COR-L47 (cell line): ENCODE results near the gene SDC1.
"Not testable (repeated sequence)": the region's sequence is repeated elsewhere in the genome, so short reads cannot be mapped to it uniquely, and the experiment has no call there.

Source experiments
- DNase-seq: peaks from one replicate; lab custom pipeline; 2025; lab: John Stamatoyannopoulos, UW

SDC1 gene

GRCh38 chr2:20224716-20225293, at the start of gene SDC1:
Gene SDC1 (minus strand): TSS chr2:20225130. CDS start chr2:20224867, 263 bp downstream.
- peak; percentile 48 for DNase-seq

- DNase-seq, result no peak
Observed at GRCh38 chr2:20273042-20273441, 48.1 kb upstream of the SDC1 start.

GRCh38 chr2:20268317-20268716, 43.4 kb upstream of the SDC1 start:
- DNase-seq, result not testable (repeated sequence)

GRCh38 chr2:20267529-20267928, 42.6 kb upstream of the SDC1 start:
- no peak for DNase-seq

GRCh38 chr2:20264629-20265028, 39.7 kb upstream of the SDC1 start:
- DNase-seq, result no peak

- no peak for DNase-seq
Observed at GRCh38 chr2:20257411-20257810, 32.5 kb upstream of the SDC1 start.

GRCh38 chr2:20254731-20255130, 29.8 kb upstream of the SDC1 start:
- no peak for DNase-seq

- DNase-seq, result no peak
Observed at GRCh38 chr2:20250436-20250835, 25.5 kb upstream of the SDC1 start.

- no peak for DNase-seq
Observed at GRCh38 chr2:20249170-20249569, 24.2 kb upstream of the SDC1 start.

- DNase-seq, result no peak
Observed at GRCh38 chr2:20247084-20247483, 22.2 kb upstream of the SDC1 start.

GRCh38 chr2:20243637-20244036, 18.7 kb upstream of the SDC1 start:
- DNase-seq, result not testable (repeated sequence)

GRCh38 chr2:20242727-20243377, 17.9 kb upstream of the SDC1 start:
- DNase-seq, result peak; percentile 16

- no peak for DNase-seq
Observed at GRCh38 chr2:20241973-20242726, 17.2 kb upstream of the SDC1 start.

GRCh38 chr2:20240291-20240690, 15.4 kb upstream of the SDC1 start:
- DNase-seq, result not testable (repeated sequence)

GRCh38 chr2:20236496-20236895, 11.6 kb upstream of the SDC1 start:
- DNase-seq, result no peak

GRCh38 chr2:20235655-20236305, 10.8 kb upstream of the SDC1 start:
- no peak for DNase-seq

GRCh38 chr2:20234597-20234996, 9.7 kb upstream of the SDC1 start:
- DNase-seq, result not testable (repeated sequence)

GRCh38 chr2:20232837-20233207, 7.9 kb upstream of the SDC1 start:
- DNase-seq, result no peak

GRCh38 chr2:20231598-20232026, 6.7 kb upstream of the SDC1 start:
- peak; percentile 84 for DNase-seq

GRCh38 chr2:20231159-20231558, 6.2 kb upstream of the SDC1 start:
- DNase-seq, result no peak

- DNase-seq, result no peak
Observed at GRCh38 chr2:20230114-20230425, 5.1 kb upstream of the SDC1 start.

GRCh38 chr2:20229322-20230113, 4.6 kb upstream of the SDC1 start:
- no peak for DNase-seq
